ENCODE results near the gene SAMD13.

- TF ChIP-seq, protein P1, sequence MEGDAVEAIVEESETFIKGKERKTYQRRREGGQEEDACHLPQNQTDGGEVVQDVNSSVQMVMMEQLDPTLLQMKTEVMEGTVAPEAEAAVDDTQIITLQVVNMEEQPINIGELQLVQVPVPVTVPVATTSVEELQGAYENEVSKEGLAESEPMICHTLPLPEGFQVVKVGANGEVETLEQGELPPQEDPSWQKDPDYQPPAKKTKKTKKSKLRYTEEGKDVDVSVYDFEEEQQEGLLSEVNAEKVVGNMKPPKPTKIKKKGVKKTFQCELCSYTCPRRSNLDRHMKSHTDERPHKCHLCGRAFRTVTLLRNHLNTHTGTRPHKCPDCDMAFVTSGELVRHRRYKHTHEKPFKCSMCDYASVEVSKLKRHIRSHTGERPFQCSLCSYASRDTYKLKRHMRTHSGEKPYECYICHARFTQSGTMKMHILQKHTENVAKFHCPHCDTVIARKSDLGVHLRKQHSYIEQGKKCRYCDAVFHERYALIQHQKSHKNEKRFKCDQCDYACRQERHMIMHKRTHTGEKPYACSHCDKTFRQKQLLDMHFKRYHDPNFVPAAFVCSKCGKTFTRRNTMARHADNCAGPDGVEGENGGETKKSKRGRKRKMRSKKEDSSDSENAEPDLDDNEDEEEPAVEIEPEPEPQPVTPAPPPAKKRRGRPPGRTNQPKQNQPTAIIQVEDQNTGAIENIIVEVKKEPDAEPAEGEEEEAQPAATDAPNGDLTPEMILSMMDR (IDR thresholded peaks at IDR 0.05): no peak
- TF ChIP-seq POLR2A (IDR thresholded peaks at IDR 0.05): no peak
Measured at GRCh38 chr1:84390226-84390625, 88.7 kb downstream of the SAMD13 start.

Data from right lobe of liver (tissue), 4 donors.